GM19043 (cell line): ENCODE results near the gene CABYR.
"Not testable (repeated sequence)": the region's sequence is repeated elsewhere in the genome, so short reads cannot be mapped to it uniquely, and the experiment has no call there.

ENCODE experiments used
- ATAC-seq: cut with Tn5 transposase; IDR thresholded peaks from one replicate; pipeline ENCODE4 v1.9.1; 2021; ENCODE audit warnings: low read depth; ENCODE audit not compliant: unreplicated experiment

CABYR gene

DNA sequence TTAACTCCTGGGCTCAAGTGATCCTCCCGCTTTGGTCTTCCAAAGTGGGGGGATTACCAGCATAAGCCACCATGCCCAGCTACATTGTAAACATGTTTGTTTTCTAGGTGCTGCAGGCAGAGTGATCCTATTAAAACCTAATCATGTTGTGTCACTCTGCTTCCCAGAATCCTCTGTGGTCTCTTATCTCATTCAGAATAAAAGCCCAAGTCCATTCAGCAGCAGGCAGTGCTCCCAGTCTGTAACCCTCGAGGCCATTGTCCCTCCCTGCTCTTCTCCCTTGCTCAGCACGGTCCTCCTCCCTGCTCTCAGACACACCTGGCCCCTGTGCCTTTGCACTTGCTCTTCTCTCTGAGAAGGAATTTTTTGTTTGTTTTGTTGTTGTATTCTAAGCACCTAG, 11.1 kb upstream of the CABYR start:
- ATAC-seq: no peak

DNA sequence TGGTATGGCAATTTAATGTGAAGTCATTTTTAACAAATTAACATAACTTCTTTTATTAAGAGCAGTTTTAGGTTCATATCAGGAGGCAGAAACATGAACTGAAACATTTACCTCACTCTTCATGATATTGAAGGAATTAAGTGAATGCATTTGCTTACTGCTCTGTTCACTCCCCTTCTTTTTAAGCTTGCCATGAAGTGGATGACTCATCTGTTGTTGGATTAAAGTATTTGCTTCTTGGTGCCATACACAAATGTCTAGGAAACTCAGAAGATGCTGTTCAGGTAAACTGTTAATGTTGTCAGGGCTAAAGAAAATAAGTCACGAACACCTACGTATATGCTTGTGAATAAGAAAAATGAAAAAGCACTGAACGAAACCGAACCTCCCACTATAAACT, 10.2 kb upstream of the CABYR start:
- no peak for ATAC-seq

DNA sequence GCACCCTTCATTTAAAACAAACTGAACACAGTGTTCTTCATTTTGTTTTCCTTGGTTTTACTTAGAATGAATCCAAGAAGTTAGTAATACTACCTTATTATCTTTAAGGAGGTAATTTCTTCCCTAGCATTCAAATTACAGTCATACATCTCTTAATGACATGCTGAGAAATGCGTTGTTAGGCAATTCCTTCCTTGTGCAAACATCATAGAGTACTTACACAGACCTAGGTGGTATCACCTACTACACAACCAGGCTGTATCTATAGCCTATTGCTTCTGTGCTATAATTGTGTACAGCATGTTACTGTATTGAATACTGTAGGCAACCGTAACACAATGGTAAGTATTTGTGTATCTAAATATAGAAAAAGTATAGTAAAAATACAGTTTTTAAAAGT, 8.4 kb upstream of the CABYR start:
- no peak for ATAC-seq

DNA sequence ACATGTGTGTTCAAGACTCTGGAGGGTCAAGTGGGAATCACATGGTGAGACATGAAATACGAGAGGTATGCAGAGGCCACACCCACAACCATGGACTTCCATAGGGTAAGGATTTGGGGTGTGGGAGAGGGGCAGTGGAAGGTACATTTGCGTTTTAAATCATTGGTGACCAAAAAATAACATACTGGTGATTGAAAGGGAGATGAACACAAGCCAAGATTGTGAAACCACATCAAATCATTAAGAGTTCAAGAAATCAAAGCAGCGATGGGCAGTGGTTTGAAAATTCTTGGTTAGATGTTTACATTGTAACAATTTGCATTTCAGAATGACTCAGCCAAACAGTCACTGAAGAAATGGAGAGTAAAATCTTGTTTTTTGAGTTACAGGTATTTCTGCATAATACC, 1.9 kb upstream of the CABYR start:
- ATAC-seq: no peak

DNA sequence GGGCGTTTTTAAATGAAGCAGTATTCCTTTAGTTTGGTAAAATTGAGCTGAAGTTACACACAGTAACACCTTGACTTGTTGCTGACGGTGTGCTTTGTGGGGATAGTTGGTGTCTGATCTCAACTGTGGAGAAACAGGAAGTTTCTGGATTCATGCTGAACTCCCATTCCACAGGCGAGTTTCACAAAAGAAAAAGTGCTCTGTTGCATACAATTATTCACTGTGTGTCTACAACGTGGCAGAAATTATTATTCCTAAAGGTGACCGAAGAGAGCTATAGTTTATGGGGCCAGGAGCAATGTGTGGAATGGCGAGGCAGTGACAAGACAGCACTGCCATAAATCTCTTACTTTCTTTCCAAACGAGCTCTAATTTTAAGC, 463 bp upstream of the CABYR start:
- peak; percentile 8 for ATAC-seq

DNA sequence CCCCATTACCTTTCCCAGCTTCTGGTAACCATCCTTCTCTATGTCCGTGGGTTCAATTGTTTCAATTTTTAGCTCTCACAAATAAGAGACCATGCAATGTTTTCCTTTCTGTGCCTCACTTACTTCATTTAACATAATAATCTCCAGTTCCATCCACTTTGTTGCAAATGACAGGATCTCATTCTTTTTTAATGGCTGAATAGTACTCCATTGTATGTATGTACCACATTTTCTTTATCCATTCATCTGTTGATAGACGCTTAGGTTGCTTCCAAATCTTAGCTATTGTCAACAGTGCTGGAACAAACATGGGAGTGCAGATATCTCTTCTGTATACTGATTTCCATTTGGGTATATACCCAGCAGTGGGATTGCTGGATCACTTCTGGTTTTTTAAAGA, 1.8 kb downstream of the CABYR start:
- ATAC-seq: no peak

DNA sequence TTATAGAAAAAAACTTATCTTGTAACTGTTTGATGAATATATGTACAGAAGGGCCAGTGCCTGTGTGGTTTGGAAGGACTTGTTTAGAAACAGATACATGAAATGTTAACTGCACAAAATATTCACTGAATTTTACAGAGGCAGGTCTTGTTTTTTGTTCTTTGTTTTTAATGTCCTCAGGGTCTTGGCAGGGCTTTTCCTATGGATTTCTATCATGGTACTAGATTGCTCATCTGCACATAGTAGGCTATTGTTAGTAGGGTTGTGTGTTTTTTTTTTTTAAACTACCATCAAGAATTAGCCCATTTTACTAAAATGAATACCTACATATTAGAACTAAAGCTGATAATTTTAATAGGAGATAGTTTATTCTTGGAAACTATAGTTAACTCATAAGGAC, 3.5 kb downstream of the CABYR start:
- ATAC-seq: no peak

DNA sequence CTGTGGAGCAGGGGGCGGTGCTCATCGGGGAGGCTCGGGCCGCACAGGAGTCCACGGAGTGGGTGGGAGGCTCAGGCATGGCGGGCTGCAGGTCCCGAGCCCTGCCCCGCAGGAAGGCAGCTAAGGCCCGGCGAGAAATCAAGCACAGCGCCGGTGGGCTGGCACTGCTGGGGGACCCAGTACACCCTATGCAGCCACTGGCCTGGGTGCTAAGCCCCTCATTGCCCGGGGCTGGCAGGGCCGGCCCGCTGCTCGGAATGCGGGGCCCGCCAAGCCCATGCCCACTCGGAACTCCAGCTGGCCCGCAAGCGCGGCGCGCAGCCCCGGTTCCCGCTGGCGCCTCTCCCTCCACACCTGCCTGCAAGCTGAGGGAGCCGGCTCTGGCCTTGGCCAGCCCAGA, 10.7 kb downstream of the CABYR start:
- ATAC-seq: not testable (repeated sequence)

DNA sequence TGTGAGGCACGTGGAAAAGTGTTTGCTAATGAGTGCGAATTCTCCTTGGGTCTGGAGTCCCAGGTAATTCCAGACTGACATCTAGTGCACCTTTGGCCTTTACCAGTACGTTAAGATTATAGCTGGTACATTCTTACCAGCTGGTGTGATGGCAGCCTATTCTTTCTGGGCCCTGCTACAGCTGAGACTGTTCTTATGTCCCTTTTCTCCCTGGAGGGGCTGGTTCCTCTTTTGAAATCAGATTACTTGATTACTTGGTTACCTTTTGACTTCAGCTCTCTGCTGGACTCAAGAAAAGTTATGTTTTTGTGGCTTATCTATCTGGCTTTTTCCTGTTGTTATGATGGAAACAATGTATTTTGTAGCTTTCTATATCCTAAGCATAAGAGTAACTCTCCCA, 14.5 kb downstream of the CABYR start:
- no peak for ATAC-seq

DNA sequence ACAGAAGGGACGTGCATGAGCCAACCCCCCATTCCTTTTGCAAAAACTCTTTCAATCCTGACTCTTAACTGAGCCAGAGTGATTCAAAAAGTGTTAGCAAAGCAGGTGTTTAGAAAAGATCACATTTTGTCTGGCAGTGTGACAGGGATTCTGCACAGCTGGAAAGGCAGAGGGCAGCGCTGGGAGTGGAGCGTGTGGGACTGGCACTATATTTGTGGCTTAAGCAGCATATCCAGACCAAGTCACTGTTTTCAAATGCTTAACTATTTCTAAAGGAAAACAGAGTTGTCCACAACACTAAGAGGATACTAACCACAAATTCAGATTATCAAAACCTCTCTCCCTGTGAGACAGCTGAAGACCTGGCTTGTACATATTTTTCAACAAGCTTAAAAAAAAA, 19.0 kb downstream of the CABYR start:
- ATAC-seq: no peak

DNA sequence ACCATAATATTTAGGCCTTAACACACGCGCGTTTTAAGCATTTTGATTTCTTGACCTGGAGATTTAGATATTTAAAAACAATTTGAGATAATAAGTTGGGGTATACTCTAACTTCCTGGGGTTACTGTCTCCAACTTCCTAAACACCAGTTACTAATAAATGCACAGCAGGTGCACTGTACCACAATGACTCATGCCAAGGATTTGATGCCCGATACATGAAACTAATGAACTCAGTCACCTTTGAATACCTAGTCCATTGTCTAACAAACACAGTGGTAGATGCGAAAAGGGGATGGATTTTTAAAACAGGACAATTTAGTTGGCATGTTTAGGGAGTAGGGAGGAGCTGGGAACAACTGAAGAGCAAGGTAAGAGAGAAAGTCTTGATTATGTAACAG, 21.2 kb downstream of the CABYR start:
- no peak for ATAC-seq

DNA sequence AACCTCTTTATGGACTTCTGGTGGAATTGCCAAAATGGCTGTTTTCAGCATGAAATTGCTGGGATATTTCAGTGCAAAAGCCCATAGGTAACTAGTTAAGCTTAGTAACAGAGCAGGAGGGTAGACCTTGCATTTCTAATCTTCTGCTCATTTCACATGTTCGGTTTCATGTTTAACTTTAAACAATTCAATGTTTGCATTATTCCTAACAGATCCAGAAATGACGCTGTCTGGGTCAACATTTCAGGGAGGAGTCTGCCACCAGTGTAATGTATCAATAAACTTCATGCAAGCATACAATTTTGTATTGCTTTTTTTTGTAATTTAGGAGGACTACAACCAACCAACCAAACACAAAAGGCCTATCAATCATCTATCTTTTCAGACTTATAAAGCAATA, 22.4 kb downstream of the CABYR start:
- ATAC-seq: no peak

DNA sequence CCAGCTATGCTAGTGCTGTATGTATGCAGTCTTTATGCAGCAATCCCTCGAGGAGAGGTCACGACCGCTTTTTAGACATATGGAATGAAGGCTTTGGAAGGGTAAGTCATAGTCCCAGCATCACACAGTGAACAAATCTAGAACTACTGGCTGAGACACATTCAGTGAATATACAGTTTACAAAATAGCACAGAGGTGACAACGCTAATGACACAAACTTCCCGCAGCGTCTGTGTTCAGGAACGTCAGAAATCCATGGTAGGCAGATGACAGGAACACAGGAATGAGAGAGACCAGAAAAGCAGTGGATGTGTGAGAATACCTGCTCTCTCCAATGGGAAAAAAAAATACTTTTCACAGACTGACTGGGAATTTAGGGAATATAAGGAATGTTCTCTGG, 29.6 kb downstream of the CABYR start:
- no peak for ATAC-seq

DNA sequence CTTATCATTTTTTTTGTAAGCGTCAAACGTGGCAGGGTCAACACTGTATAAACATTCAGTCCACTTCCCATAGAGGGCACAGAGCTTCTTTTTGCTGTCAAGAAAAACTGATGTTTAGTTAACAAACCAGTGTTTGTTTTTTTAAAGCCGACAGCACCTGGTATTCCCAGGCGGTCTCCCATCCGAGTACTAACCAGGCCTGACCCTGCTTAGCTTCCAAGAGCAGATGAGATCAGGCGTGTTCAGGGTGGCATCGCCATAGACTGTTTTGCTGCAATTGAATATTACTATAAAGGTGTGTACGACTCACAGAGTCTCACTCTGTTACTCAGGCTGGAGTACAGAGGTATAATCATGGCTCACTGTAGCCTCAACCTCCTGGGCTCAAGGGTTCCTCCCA, 31.5 kb downstream of the CABYR start:
- ATAC-seq: no peak

DNA sequence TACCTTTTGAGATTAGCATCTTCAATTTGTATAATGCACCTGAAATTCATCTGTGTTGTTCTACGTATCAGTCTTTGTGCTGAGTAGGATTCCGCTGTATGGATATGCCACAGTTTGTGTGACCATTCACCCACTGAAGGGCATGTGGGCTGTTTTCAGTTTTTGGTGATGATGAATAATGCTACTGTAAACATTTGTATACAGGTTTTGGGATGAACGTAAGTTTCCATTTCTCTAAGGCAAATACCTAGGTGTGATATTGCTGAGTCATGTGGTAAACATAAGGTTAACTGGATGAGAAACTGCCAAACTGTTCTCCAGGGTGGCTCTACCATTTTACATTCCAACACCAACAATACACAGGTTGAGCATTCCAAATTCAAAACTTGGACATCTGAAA, 35.1 kb downstream of the CABYR start:
- ATAC-seq: no peak

DNA sequence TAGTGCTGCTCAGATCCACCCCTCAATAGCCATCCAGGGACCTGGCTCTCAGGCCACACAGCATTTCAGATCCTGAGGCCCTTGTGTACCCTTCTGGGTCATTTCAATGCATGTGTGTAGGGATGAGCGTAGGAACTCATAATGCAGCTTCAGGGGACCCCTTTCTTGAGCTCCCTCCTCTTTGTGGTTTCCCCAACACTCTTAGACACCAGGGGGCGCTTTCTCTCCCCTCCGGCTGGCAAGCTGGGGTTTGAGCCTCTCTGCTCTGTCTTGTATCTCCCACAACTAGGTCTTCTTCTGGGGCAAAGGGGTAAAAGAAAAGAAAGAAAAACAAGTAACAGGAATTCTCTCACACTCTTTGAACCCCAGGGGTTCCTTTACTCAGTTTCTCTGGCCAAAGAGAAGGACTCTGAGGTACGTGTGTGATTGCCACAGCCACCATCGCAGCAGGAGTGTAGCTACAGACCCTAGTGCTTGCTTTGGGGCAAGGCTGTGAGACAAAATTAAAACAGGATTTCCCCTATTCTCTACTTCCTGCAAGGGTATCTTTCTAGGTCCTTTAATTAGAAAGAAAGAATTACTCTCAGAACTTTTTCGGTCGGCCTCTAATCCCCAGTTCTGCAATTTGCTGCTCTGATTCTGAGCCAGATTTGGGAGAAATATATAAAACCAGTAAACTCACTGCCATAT, 38.0 kb downstream of the CABYR start:
- peak; percentile 81 for ATAC-seq

DNA sequence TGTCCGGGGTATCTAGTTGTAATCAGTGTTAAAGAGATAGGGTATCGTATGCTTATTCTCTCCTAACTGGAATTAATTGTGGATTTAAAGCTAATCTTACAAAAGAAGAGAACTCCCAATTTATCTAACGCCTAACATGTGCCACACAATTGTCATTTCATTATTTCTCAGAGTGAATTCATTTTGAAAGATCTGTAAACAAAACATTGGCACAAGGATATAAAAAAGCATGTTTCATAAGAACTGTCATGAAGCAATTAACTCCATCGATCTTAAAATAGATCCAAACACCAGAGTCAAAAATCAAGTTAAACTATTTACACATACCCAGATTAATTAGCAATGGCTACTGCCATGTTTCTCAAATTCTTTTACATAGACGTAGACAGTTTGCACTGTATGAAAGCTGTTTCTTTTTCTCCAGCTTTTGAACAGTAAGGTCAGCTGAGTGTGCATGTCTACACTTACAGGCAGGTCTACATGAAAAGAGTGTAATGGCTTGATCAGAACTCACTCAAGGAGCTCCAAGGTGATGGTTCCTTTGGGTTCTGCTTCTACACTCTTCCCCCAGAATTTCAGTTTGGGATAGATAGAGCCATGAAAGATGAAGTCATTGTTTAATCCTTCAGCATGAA, 38.8 kb downstream of the CABYR start:
- ATAC-seq: no peak

DNA sequence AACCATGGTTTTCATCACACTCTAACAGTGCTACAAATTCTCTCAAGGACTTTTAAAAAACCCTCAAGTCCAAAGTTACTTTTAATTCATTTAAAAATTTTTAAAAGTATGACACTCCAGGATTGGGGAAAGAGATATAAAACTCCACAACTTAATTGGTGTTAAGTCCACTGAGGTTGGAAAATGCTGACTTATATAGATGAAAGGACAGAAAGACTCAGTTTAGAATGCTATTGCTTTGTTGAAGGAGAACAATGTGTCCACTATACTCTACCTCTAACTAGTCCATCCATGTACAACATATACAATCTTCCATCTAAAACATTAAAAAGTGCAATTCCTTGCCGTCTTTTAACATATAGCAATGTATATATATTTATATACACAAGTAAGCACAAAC, 41.2 kb downstream of the CABYR start:
- ATAC-seq: no peak

DNA sequence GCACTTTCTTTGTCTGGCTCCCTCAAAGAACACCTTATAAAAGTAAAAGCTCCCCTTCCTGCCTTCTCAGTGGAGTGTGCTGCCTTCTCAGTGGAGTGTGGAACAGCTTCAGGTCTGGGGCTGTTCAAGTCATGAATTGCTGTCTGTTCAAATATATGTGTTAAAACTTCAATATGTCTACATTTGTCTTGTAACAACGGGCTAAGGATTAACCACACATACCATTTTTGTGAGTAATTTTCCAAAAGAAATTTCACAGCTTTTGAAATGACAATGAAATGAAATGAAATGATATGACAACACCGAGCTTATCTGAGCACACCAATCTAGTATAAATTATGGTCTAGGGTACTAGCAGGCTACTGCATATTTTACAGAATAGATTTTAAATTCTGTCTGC, 42.9 kb downstream of the CABYR start:
- ATAC-seq: no peak

DNA sequence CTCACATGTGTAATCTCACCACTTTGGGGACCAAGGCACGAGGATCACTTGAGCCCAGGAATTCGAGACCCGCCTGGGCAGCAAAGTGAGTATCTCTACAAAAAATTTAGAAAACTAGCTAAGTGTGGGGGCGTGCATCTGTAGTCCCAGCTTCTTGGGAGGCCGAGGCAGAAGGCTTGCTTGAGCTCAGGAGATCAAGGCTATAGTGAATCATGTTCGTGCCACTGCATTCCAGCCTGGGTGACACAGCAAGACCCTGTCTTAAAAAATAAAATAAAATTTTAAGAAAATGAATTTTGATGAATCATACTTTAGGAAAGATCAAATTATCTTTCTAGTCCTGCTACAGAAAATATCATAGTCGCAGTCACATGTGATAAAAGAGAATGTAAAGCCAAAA, 46.9 kb downstream of the CABYR start:
- ATAC-seq: no peak

DNA sequence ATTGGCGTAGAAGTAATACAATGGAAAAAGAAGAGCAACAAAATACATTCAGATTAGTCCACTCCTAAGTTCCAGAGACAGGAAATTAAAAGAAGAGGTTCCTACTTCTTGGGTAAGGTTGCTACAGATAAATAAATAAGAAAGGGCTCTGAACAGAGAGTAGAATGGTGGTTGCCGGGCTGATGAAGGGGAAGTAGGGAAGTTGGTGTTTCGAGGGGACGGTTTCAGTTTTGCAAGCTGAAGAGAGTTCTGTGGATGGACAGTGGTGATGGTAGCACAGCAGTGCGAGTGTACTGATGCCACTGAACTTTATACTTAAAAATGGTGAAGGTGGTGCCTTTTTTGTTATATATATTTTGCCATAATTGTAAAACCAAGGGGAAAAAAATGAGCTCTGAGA, 48.2 kb downstream of the CABYR start:
- ATAC-seq: peak; percentile 61

DNA sequence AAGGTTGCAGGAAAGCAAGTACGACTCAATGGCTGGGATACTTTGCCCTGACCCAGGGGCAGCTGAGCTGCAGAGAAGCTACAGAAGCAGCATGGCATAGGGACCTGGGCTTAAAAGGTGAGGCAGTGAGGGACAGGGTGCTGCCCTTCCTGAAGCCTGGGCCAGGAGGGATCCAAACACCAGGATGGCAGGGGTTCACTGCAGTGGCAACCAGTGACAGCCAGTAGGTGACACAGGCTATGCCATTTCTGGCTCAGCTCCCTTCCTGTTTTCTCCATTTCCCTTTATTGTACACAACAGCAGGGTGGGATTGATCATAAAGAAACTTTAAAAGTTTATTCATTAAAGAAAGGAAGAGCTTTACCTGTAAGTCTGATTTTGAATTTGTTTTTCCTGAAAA, 48.8 kb downstream of the CABYR start:
- ATAC-seq: no peak

DNA sequence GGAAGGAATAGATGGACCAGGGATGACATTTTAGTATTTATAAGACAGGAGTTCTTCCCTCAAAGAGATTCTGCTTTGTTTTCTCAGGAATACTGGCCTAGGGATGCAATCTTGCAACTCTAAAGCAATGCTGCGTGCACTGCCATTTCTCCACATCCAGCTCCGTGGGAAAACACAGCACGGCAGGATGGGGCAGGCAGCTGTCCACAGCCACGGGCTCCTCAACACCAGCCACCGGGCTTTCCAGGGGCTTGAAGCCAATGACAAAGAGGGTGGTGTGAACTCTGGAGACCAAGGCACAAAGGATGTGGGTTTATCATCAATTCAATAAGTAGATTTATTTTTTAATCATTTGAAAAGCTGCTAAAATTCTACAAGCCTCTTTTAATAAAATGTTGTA, 49.3 kb downstream of the CABYR start:
- no peak for ATAC-seq
